ENCODE data around the gene DMPK. TPM values are rescaled to one million over a fixed set of nuclear protein-coding genes. Genes with fewer than 3 reads are reported as not detected.
A peak's percentile ranks its signal among the peaks of the same experiment; 100 is the strongest.

The DMPK gene
- total and polyA plus RNA-seq, 9 of the 15 experiments (the other 6 are each of a cell fraction or from before 2014, with no cell fraction given), result 0.24 to 31.3 (median 7.3) TPM

DNA sequence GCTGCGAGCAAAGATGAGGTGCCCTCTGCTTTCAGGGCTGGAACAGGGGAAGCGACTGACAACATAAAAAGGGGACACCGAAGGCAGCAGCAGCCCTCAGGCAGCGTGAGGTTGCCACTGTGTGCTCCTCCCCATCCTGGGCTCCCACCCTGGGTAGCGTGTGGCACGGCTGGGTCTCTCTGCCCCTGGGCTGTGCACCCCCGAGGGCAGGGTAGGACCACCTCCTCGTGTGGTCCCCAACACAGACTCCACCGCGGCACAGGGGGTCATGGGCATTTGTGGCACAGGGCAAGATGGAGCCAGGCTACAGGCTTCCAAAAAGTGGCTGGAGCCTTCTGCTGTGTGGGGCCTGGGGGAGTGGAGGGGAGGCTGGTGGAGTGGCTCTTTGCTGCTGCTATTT is 39.3 kb upstream of the DMPK start:
- no peaks in the 10 kb centered on the region for H3K79me2 ChIP-seq (ENCODE audit: control insufficient read depth, insufficient read depth, low read length)
- DNase-seq (ENCODE audit: extremely low read depth in 1 of 4, low spot score in 3 of 4) (no peak), FAIRE-seq (no peak), ATAC-seq (no peak)
- H2AFZ ChIP-seq (ENCODE audit: low read depth, low read length), result no peak overlapping the region
- H3K27me3 ChIP-seq (ENCODE audit: control insufficient read depth in 2 of 2, insufficient read depth in 2 of 2, low read length in 2 of 2), result no peaks in the 10 kb centered on the region
- CTCF ChIA-PET (ENCODE audit: low intra/inter-chr PET ratio), result interaction anchor here (0.7 kb wide), 1 partner anchor 443 kb away, joined by 3 read pairs; no protein-coding TSS in a partner anchor
- POLR2A ChIA-PET, result interaction anchor here (0.6 to 1.0 kb wide), 2 partner anchors 8 to 16 kb away, joined by 3 to 4 read pairs; no protein-coding TSS in a partner anchor
- TF ChIP-seq EZH2 (IDR thresholded peaks at IDR 0.05; ENCODE audit: borderline replicate concordance, low read depth, low read length), result no peak
- TF ChIP-seq POLR2A (conservative IDR thresholded peaks at IDR 0.05), result peak; percentile 41
- no peak for TF ChIP-seq GABPA (tag; conservative IDR thresholded peaks at IDR 0.05; ENCODE audit: low read depth)
- TF ChIP-seq, protein P1, sequence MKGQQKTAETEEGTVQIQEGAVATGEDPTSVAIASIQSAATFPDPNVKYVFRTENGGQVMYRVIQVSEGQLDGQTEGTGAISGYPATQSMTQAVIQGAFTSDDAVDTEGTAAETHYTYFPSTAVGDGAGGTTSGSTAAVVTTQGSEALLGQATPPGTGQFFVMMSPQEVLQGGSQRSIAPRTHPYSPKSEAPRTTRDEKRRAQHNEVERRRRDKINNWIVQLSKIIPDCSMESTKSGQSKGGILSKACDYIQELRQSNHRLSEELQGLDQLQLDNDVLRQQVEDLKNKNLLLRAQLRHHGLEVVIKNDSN (CRISPR knock-in tag; IDR thresholded peaks at IDR 0.05), result no peak
- TF ChIP-seq, protein P2, sequence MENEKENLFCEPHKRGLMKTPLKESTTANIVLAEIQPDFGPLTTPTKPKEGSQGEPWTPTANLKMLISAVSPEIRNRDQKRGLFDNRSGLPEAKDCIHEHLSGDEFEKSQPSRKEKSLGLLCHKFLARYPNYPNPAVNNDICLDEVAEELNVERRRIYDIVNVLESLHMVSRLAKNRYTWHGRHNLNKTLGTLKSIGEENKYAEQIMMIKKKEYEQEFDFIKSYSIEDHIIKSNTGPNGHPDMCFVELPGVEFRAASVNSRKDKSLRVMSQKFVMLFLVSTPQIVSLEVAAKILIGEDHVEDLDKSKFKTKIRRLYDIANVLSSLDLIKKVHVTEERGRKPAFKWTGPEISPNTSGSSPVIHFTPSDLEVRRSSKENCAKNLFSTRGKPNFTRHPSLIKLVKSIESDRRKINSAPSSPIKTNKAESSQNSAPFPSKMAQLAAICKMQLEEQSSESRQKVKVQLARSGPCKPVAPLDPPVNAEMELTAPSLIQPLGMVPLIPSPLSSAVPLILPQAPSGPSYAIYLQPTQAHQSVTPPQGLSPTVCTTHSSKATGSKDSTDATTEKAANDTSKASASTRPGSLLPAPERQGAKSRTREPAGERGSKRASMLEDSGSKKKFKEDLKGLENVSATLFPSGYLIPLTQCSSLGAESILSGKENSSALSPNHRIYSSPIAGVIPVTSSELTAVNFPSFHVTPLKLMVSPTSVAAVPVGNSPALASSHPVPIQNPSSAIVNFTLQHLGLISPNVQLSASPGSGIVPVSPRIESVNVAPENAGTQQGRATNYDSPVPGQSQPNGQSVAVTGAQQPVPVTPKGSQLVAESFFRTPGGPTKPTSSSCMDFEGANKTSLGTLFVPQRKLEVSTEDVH (IDR thresholded peaks at IDR 0.05; ENCODE audit: low read depth, partially characterized antibody), result no peak
- TF ChIP-seq, protein P3, sequence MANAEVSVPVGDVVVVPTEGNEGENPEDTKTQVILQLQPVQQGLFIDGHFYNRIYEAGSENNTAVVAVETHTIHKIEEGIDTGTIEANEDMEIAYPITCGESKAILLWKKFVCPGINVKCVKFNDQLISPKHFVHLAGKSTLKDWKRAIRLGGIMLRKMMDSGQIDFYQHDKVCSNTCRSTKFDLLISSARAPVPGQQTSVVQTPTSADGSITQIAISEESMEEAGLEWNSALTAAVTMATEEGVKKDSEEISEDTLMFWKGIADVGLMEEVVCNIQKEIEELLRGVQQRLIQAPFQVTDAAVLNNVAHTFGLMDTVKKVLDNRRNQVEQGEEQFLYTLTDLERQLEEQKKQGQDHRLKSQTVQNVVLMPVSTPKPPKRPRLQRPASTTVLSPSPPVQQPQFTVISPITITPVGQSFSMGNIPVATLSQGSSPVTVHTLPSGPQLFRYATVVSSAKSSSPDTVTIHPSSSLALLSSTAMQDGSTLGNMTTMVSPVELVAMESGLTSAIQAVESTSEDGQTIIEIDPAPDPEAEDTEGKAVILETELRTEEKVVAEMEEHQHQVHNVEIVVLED (CRISPR knock-in tag; IDR thresholded peaks at IDR 0.05), result no peak
- peak; percentile 25; the same call in 1 of the 2 replicates for TF ChIP-seq SUPT5H (IDR thresholded peaks at IDR 0.05)
- TF ChIP-seq, protein P4, sequence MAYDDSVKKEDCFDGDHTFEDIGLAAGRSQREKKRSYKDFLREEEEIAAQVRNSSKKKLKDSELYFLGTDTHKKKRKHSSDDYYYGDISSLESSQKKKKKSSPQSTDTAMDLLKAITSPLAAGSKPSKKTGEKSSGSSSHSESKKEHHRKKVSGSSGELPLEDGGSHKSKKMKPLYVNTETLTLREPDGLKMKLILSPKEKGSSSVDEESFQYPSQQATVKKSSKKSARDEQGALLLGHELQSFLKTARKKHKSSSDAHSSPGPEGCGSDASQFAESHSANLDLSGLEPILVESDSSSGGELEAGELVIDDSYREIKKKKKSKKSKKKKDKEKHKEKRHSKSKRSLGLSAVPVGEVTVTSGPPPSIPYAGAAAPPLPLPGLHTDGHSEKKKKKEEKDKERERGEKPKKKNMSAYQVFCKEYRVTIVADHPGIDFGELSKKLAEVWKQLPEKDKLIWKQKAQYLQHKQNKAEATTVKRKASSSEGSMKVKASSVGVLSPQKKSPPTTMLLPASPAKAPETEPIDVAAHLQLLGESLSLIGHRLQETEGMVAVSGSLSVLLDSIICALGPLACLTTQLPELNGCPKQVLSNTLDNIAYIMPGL (CRISPR knock-in tag; IDR thresholded peaks at IDR 0.05), result no peak
- TF ChIP-seq, protein P5, sequence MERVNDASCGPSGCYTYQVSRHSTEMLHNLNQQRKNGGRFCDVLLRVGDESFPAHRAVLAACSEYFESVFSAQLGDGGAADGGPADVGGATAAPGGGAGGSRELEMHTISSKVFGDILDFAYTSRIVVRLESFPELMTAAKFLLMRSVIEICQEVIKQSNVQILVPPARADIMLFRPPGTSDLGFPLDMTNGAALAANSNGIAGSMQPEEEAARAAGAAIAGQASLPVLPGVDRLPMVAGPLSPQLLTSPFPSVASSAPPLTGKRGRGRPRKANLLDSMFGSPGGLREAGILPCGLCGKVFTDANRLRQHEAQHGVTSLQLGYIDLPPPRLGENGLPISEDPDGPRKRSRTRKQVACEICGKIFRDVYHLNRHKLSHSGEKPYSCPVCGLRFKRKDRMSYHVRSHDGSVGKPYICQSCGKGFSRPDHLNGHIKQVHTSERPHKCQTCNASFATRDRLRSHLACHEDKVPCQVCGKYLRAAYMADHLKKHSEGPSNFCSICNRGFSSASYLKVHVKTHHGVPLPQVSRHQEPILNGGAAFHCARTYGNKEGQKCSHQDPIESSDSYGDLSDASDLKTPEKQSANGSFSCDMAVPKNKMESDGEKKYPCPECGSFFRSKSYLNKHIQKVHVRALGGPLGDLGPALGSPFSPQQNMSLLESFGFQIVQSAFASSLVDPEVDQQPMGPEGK (CRISPR knock-in tag; IDR thresholded peaks at IDR 0.05; ENCODE audit: borderline replicate concordance), result no peak
- TF ChIP-seq, protein P6, sequence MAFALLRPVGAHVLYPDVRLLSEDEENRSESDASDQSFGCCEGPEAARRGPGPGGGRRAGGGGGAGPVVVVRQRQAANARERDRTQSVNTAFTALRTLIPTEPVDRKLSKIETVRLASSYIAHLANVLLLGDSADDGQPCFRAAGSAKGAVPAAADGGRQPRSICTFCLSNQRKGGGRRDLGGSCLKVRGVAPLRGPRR (CRISPR knock-in tag; IDR thresholded peaks at IDR 0.05), result no peak
- TF ChIP-seq HDAC6 (IDR thresholded peaks at IDR 0.05; ENCODE audit: low read depth, low read length), result no peak
- TF ChIP-seq FIP1L1 (IDR thresholded peaks at IDR 0.05; ENCODE audit: low read depth, low read length, poor library complexity, severe bottlenecking), result no peak
- TF ChIP-seq POLR2G (IDR thresholded peaks at IDR 0.05; ENCODE audit: low read depth, low read length), result peak; percentile 54
- peaks cover 13% of the 10 kb centered on the region; the same call in 1 of the 2 replicates for H4K20me1 ChIP-seq (replicated peaks; ENCODE audit: control insufficient read depth, insufficient read depth, low read length)
- peaks cover 68% of the 10 kb centered on the region; the same call in 2 of the 3 replicates for H3K36me3 ChIP-seq (ENCODE audit: control insufficient read depth, insufficient read depth, low read length)
- peaks cover 5% of the 10 kb centered on the region for H3K9me1 ChIP-seq (ENCODE audit: control insufficient read depth, insufficient read depth, low read length)
- peaks cover 0 to 27% of the 10 kb centered on the region in 2 experiments; a peak in 3 of 5 replicates for H3K4me1 ChIP-seq (replicated peaks in 1 of 2; ENCODE audit: control insufficient read depth in 2 of 2, insufficient read depth in 2 of 2, low read length in 2 of 2)
- in situ Hi-C loops (cut with MboI), result no loop called here
- H3K9me3 ChIP-seq (replicated peaks; ENCODE audit: control insufficient read depth, insufficient read depth, low read depth, low read length), result no peaks in the 10 kb centered on the region
- H3K9ac ChIP-seq (ENCODE audit: insufficient read depth in 1 of 2, low read depth in 2 of 2, low read length in 2 of 2), result no peak overlapping the region
- H3K4me3 ChIP-seq, result no peak overlapping the region
- H3K4me2 ChIP-seq (ENCODE audit: insufficient read depth, low read length), result no peak overlapping the region
- WGBS (ENCODE audit: insufficient coverage, low coverage, missing lambda C conversion rate), result 73% methylated on average over 10 of the region's 10 CpGs
- BruUV-seq (replicated peaks), result no TSS peak
- no peak overlapping the region for H3K27ac ChIP-seq (ENCODE audit: extremely low read depth, low read depth, low read length)
- intact Hi-C loops (cut with micrococcal nuclease), result no loop called here

All from K562 (cell line).